BE2C (cell line): ENCODE data around the gene STRA6.

ENCODE experiments used
- DNase-seq: peaks from one replicate; pipeline ENCODE4 v3.0.0-alpha.2; 2020
- H3K27me3 ChIP-seq: fragments of 250-450 bp; sonication (Bioruptor Pico); 2 replicates; pipeline ENCODE4 v1.5.1; 2020; ENCODE audit warnings: mild to moderate bottlenecking
- H3K36me3 ChIP-seq: fragments of 250-450 bp; sonication (Bioruptor Pico); 2 replicates; pipeline ENCODE4 v1.5.1; 2020; ENCODE audit warnings: mild to moderate bottlenecking
- H3K4me1 ChIP-seq: fragments of 250-450 bp; sonication (Bioruptor Pico); 2 replicates; pipeline ENCODE4 v1.5.1; 2020
- H3K4me3 ChIP-seq: 2 replicates; pipeline ENCODE4 v1.5.1; 2011; ENCODE audit warnings: low read depth, low read length
- H3K9me3 ChIP-seq: fragments of 250-450 bp; sonication (Bioruptor Pico); 2 replicates; pipeline ENCODE4 v1.5.1; 2020
- CTCF ChIP-seq: IDR thresholded peaks from 2 replicates; pipeline ENCODE4 v1.5.1; 2012; ENCODE audit warnings: mild to moderate bottlenecking, low read depth, low read length

The STRA6 gene

GRCh38 chr15:74141591-74141990, 61.0 kb downstream of the STRA6 start:
- Histone ChIP-seq H3K4me3 (no peak overlapping the region), H3K27me3 (no peaks in the 10 kb centered on the region), H3K36me3 (no peaks in the 10 kb centered on the region; the same call in 1 of the 2 replicates), H3K4me1 (peaks cover 51% of the 10 kb centered on the region), H3K9me3 (no peaks in the 10 kb centered on the region; the same call in 1 of the 2 replicates)
- DNase-seq, result no peak
- no peak for TF ChIP-seq CTCF

DNA sequence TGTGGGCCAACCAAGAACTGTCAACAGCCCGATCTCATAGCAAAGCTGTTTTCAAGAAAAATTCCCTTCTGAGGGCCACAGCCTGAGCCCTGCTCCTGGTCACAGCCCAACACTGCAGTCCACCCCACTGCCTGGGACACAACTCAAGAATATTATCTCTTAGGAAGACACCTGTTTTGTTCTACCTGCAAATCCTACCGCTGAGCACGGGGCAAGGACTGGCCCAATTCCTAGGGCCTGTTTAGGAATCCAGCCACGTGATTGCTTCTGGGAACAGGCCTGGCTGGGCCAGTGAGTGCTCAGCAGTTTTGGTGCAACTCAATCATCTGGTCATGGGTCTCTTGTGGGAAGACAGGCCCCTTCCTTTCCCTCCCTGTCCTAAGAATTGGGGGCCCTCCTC, 63.9 kb downstream of the STRA6 start:
- Histone ChIP-seq H3K9me3 (no peaks in the 10 kb centered on the region), H3K36me3 (no peaks in the 10 kb centered on the region), H3K4me1 (peaks cover 44% of the 10 kb centered on the region), H3K4me3 (no peak overlapping the region), H3K27me3 (no peaks in the 10 kb centered on the region)
- no peak for DNase-seq
- TF ChIP-seq CTCF, result no peak

- H3K4me3 ChIP-seq, result no peak overlapping the region
- TF ChIP-seq CTCF, result no peak
- H3K9me3 ChIP-seq, result no peaks in the 10 kb centered on the region
- H3K4me1 ChIP-seq, result peaks cover 44% of the 10 kb centered on the region
- no peaks in the 10 kb centered on the region for H3K27me3 ChIP-seq
- no peaks in the 10 kb centered on the region for H3K36me3 ChIP-seq
- DNase-seq, result no peak
Measured at GRCh38 chr15:74137537-74137894, 65.1 kb downstream of the STRA6 start.

GRCh38 chr15:74136814-74137536, 65.6 kb downstream of the STRA6 start:
- Histone ChIP-seq H3K36me3 (no peaks in the 10 kb centered on the region), H3K4me3 (peak overlapping the region; percentile 59), H3K27me3 (no peaks in the 10 kb centered on the region), H3K4me1 (peaks cover 44% of the 10 kb centered on the region), H3K9me3 (no peaks in the 10 kb centered on the region)
- TF ChIP-seq CTCF, result no peak
- no peak for DNase-seq

GRCh38 chr15:74136540-74136813, 66.1 kb downstream of the STRA6 start:
- peak overlapping the region; percentile 59 for H3K4me3 ChIP-seq
- no peak for TF ChIP-seq CTCF
- no peak for DNase-seq
- H3K9me3 ChIP-seq, result no peaks in the 10 kb centered on the region
- no peaks in the 10 kb centered on the region for H3K36me3 ChIP-seq
- peaks cover 43% of the 10 kb centered on the region for H3K4me1 ChIP-seq
- no peaks in the 10 kb centered on the region for H3K27me3 ChIP-seq

- Histone ChIP-seq H3K27me3 (no peaks in the 10 kb centered on the region), H3K4me1 (peaks cover 33% of the 10 kb centered on the region), H3K9me3 (no peaks in the 10 kb centered on the region), H3K4me3 (no peak overlapping the region), H3K36me3 (no peaks in the 10 kb centered on the region)
- TF ChIP-seq CTCF, result no peak
- no peak for DNase-seq
Measured at GRCh38 chr15:74135041-74135565, 67.5 kb downstream of the STRA6 start.
